ENCODE measurements around the gene SPTB.

Gene SPTB

DNA sequence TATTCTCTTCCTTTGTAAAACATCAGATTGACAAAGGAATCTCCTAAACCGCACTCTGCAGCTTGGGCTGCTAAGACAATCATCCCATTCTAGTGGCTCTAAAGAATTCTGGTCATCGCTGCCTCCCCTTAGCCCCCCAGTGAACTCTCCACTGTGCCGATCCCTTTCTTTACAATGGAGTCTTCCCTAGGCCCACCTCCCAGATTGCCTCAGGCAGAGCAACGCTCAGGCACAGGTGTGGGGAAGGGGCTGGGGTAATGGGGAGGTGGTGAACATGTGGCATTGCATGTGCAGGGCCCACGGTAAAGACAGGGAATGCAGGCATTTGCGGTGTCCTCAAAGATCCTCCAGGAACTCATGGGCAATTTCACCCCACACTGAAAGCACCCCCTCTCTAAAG is 89.2 kb downstream of the SPTB start:
- POLR2A ChIA-PET: no interaction called here
- H3K9me3 ChIP-seq (ENCODE audit: control extremely low read depth in 1 of 5, control insufficient read depth in 4 of 5, insufficient read depth in 2 of 5, low read depth in 1 of 5, low read length in 4 of 5): no peaks in the 10 kb centered on the region
- no peak overlapping the region for H3K4me3 ChIP-seq (ENCODE audit: control insufficient read depth in 1 of 7, extremely low read depth in 1 of 7, insufficient read depth in 4 of 7, low read depth in 2 of 7, low read length in 6 of 7)
- H3K27ac ChIP-seq (ENCODE audit: insufficient read depth in 1 of 2, low read depth in 1 of 2, low read length in 2 of 2, poor library complexity in 1 of 2, severe bottlenecking in 2 of 2): no peak overlapping the region
- no peak for DNase-seq
- peaks cover 0 to 3% (median 0%) of the 10 kb centered on the region in 4 experiments for H3K4me1 ChIP-seq (ENCODE audit: control extremely low read depth in 1 of 4, control insufficient read depth in 4 of 4, insufficient read depth in 4 of 4, low read length in 3 of 4)
- CTCF ChIA-PET: interaction anchor here (0.9 to 1.4 kb wide), 2 partner anchors 9 to 101 kb away, joined by 3 to 5 read pairs; no protein-coding TSS in a partner anchor
- H3K36me3 ChIP-seq (ENCODE audit: control insufficient read depth in 4 of 4, insufficient read depth in 4 of 4, low read length in 3 of 4): no peaks in the 10 kb centered on the region
- peaks cover 0 to 2% (median 0%) of the 10 kb centered on the region in 5 experiments for H3K27me3 ChIP-seq (replicated peaks in 2 of 5; ENCODE audit: control insufficient read depth in 4 of 5, insufficient read depth in 5 of 5, low read length in 4 of 5)
- 88% methylated on average over 4 of the region's 6 CpGs for WGBS (ENCODE audit: insufficient coverage)

DNA sequence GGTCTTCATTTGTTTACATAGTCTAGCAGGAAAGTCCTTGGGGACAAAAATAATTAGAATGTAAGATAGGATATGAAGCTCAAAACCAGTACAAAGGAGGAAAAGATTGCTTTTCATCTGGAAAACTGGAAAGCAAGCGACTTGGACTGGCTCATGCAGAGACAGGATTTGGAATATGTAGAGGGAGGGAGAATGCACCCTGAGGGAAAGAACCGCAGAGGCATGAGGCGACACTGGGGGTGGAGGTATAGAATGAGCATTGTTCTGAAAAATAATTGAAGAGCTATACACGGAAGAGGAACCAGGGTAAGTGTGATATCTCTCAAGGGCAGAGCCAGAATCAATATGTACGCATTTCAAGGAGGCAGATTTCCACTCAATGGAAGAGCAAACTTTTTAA is 90.0 kb downstream of the SPTB start:
- peaks cover 0 to 3% (median 0%) of the 10 kb centered on the region in 4 experiments for H3K4me1 ChIP-seq (ENCODE audit: control extremely low read depth in 1 of 4, control insufficient read depth in 4 of 4, insufficient read depth in 4 of 4, low read length in 3 of 4)
- DNase-seq: no peak
- no peak overlapping the region for H3K4me3 ChIP-seq (ENCODE audit: control insufficient read depth in 1 of 7, extremely low read depth in 1 of 7, insufficient read depth in 4 of 7, low read depth in 2 of 7, low read length in 6 of 7)
- H3K9me3 ChIP-seq (ENCODE audit: control extremely low read depth in 1 of 5, control insufficient read depth in 4 of 5, insufficient read depth in 2 of 5, low read depth in 1 of 5, low read length in 4 of 5): no peaks in the 10 kb centered on the region
- ChIA-PET CTCF (interaction anchor here (0.6 to 1.6 kb wide), 5 partner anchors 9 to 192 kb away, joined by 3 to 5 read pairs (median 4); no protein-coding TSS in a partner anchor), POLR2A (no interaction called here)
- 96% methylated on average over 5 of the region's 5 CpGs for WGBS (ENCODE audit: insufficient coverage)
- no peaks in the 10 kb centered on the region for H3K36me3 ChIP-seq (ENCODE audit: control insufficient read depth in 4 of 4, insufficient read depth in 4 of 4, low read length in 3 of 4)
- H3K27me3 ChIP-seq (replicated peaks in 2 of 5; ENCODE audit: control insufficient read depth in 4 of 5, insufficient read depth in 5 of 5, low read length in 4 of 5): peaks cover 0 to 2% (median 0%) of the 10 kb centered on the region in 5 experiments
- H3K27ac ChIP-seq (ENCODE audit: insufficient read depth in 1 of 2, low read depth in 1 of 2, low read length in 2 of 2, poor library complexity in 1 of 2, severe bottlenecking in 2 of 2): no peak overlapping the region

DNA sequence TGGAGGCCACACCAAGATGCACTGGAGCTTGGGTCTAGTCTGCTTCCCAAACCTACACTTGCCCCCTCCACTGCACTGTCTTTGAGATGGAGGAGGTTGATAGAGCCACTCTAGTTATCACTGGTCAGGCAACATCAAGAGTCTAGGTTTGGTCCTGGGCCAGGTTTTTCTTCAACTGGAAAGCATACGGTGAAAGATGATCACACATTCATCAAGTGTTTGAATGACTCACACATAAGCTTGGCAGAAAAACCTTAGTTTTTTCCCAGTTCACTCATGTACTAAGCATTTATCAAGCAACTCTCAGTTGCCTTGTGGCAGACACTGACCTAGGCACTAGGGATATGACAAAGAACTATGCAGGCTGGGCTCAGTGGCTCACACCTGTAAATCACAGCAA is 91.0 kb downstream of the SPTB start:
- peaks cover 0 to 2% (median 0%) of the 10 kb centered on the region in 5 experiments for H3K27me3 ChIP-seq (replicated peaks in 2 of 5; ENCODE audit: control insufficient read depth in 4 of 5, insufficient read depth in 5 of 5, low read length in 4 of 5)
- H3K9me3 ChIP-seq (ENCODE audit: control extremely low read depth in 1 of 5, control insufficient read depth in 4 of 5, insufficient read depth in 2 of 5, low read depth in 1 of 5, low read length in 4 of 5): no peaks in the 10 kb centered on the region
- no peaks in the 10 kb centered on the region for H3K36me3 ChIP-seq (ENCODE audit: control insufficient read depth in 4 of 4, insufficient read depth in 4 of 4, low read length in 3 of 4)
- H3K4me1 ChIP-seq (ENCODE audit: control extremely low read depth in 1 of 4, control insufficient read depth in 4 of 4, insufficient read depth in 4 of 4, low read length in 3 of 4): peaks cover 0 to 3% (median 0%) of the 10 kb centered on the region in 4 experiments
- ChIA-PET POLR2A (no interaction called here), CTCF (interaction anchor here (1.0 to 1.6 kb wide), 4 partner anchors 24 to 104 kb away, joined by 3 to 5 read pairs (median 4); no protein-coding TSS in a partner anchor)
- DNase-seq: no peak
- no peak overlapping the region for H3K4me3 ChIP-seq (ENCODE audit: control insufficient read depth in 1 of 7, extremely low read depth in 1 of 7, insufficient read depth in 4 of 7, low read depth in 2 of 7, low read length in 6 of 7)
- WGBS (ENCODE audit: insufficient coverage): 86% methylated on average over 1 of the region's 1 CpG
- no peak overlapping the region for H3K27ac ChIP-seq (ENCODE audit: insufficient read depth in 1 of 2, low read depth in 1 of 2, low read length in 2 of 2, poor library complexity in 1 of 2, severe bottlenecking in 2 of 2)

DNA sequence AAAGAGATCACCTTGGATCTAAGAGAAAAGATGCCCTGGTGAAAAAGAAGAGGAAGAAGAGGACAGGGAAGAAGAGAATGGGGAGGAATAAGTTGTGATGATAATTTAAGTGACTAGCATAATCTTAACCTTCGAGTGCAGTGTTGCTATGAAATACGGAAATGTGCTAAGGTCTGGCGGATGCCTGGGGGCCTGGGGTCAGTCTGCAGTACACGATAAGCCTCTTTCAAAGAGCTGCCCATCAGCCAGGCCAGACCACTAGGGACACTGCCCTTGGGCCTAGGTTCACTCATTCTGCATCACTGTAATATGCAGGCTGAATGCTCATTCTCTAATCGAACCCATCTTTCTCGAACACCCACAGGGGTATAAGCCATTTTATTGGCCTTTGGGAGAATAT is 92.1 kb downstream of the SPTB start:
- Histone ChIP-seq H3K4me3 (ENCODE audit: control insufficient read depth in 1 of 7, extremely low read depth in 1 of 7, insufficient read depth in 4 of 7, low read depth in 2 of 7, low read length in 6 of 7) (no peak overlapping the region), H3K27ac (ENCODE audit: insufficient read depth in 1 of 2, low read depth in 1 of 2, low read length in 2 of 2, poor library complexity in 1 of 2, severe bottlenecking in 2 of 2) (no peak overlapping the region), H3K36me3 (ENCODE audit: control insufficient read depth in 4 of 4, insufficient read depth in 4 of 4, low read length in 3 of 4) (no peaks in the 10 kb centered on the region), H3K4me1 (ENCODE audit: control extremely low read depth in 1 of 4, control insufficient read depth in 4 of 4, insufficient read depth in 4 of 4, low read length in 3 of 4) (peaks cover 0 to 3% (median 0%) of the 10 kb centered on the region in 4 experiments), H3K9me3 (ENCODE audit: control extremely low read depth in 1 of 5, control insufficient read depth in 4 of 5, insufficient read depth in 2 of 5, low read depth in 1 of 5, low read length in 4 of 5) (no peaks in the 10 kb centered on the region), H3K27me3 (replicated peaks in 2 of 5; ENCODE audit: control insufficient read depth in 4 of 5, insufficient read depth in 5 of 5, low read length in 4 of 5) (peaks cover 0 to 2% (median 0%) of the 10 kb centered on the region in 5 experiments)
- WGBS (ENCODE audit: insufficient coverage): 94% methylated on average over 6 of the region's 6 CpGs
- ChIA-PET POLR2A (no interaction called here), CTCF (no interaction called here)
- no peak for DNase-seq

DNA sequence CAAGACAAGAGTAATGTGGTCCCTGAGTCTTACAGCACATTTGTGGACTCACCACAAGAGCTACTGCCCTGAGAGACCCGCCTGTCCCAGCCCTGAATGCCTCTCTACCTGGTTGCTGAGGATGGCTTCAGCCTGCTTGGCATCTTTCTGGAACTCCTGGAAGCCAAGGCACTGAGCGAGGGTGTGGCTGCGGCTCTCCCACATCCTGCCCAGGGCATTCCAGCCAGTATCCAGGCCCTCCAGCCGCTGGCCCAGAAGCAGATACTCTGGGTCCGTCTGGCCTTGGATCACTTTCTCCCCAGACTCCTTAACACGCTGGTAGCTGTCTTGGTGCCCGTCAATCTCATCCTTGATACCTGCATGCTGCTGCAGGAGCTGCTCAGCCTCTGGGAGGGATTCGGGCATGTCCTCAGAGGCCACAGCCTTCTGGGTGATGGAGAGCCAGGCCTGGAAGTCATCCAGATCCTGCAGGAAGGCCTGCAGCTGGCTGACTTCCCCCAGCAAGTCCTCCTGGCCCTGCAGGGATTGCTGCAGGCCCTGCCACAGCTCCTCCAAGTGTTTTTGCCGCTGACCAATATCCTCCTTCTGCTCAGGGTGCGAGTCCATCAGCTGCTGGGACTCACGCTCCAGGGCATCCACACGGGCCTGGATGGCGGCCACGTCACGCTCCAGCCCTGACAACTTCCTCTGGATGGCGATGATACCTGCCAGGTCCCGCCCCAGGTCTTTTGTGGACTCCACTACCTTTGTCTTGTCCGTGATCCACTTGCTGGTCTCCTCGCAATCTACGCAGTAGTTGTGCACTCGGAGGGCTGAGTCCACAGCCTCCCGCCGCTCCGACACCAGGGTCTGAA is 93.2 kb downstream of the SPTB start:
- WGBS (ENCODE audit: insufficient coverage): 95% methylated on average over 24 of the region's 24 CpGs
- DNase-seq: no peak
- Histone ChIP-seq H3K4me1 (ENCODE audit: control extremely low read depth in 1 of 4, control insufficient read depth in 4 of 4, insufficient read depth in 4 of 4, low read length in 3 of 4) (peaks cover 0 to 3% (median 0%) of the 10 kb centered on the region in 4 experiments), H3K36me3 (ENCODE audit: control insufficient read depth in 4 of 4, insufficient read depth in 4 of 4, low read length in 3 of 4) (no peaks in the 10 kb centered on the region), H3K4me3 (ENCODE audit: control insufficient read depth in 1 of 7, extremely low read depth in 1 of 7, insufficient read depth in 4 of 7, low read depth in 2 of 7, low read length in 6 of 7) (no peak overlapping the region), H3K27ac (ENCODE audit: insufficient read depth in 1 of 2, low read depth in 1 of 2, low read length in 2 of 2, poor library complexity in 1 of 2, severe bottlenecking in 2 of 2) (no peak overlapping the region), H3K27me3 (replicated peaks in 2 of 5; ENCODE audit: control insufficient read depth in 4 of 5, insufficient read depth in 5 of 5, low read length in 4 of 5) (peaks cover 0 to 2% (median 0%) of the 10 kb centered on the region in 5 experiments), H3K9me3 (ENCODE audit: control extremely low read depth in 1 of 5, control insufficient read depth in 4 of 5, insufficient read depth in 2 of 5, low read depth in 1 of 5, low read length in 4 of 5) (no peaks in the 10 kb centered on the region)
- ChIA-PET CTCF (interaction anchor here (1.9 to 6.1 kb wide), 2 partner anchors 8 to 14 kb away, joined by 6 to 42 read pairs; no protein-coding TSS in a partner anchor), POLR2A (no interaction called here)

DNA sequence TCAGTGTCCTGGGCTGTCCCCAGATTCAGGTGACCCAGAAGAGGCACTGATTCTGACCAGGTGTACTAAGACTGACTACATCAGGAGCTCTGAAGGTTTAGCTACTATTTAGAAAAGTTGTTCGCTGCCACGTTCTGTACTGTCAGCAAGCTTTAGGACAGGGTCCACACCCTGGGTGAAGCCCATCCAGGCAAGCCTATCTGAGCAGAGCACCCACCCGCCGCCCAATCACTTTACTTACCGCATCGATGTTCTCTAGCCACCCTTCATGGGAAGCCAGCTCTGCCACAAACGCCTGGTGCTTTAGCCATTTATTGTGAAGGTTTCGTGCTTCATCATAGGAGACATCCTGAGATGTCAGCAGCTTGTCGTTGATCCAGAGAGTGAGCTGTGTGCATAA is 95.7 kb downstream of the SPTB start:
- Histone ChIP-seq H3K27me3 (replicated peaks in 2 of 5; ENCODE audit: control insufficient read depth in 4 of 5, insufficient read depth in 5 of 5, low read length in 4 of 5) (peaks cover 0 to 2% (median 0%) of the 10 kb centered on the region in 5 experiments), H3K36me3 (ENCODE audit: control insufficient read depth in 4 of 4, insufficient read depth in 4 of 4, low read length in 3 of 4) (no peaks in the 10 kb centered on the region), H3K9me3 (ENCODE audit: control extremely low read depth in 1 of 5, control insufficient read depth in 4 of 5, insufficient read depth in 2 of 5, low read depth in 1 of 5, low read length in 4 of 5) (no peaks in the 10 kb centered on the region), H3K27ac (ENCODE audit: insufficient read depth in 1 of 2, low read depth in 1 of 2, low read length in 2 of 2, poor library complexity in 1 of 2, severe bottlenecking in 2 of 2) (no peak overlapping the region), H3K4me3 (ENCODE audit: control insufficient read depth in 1 of 7, extremely low read depth in 1 of 7, insufficient read depth in 4 of 7, low read depth in 2 of 7, low read length in 6 of 7) (no peak overlapping the region), H3K4me1 (ENCODE audit: control extremely low read depth in 1 of 4, control insufficient read depth in 4 of 4, insufficient read depth in 4 of 4, low read length in 3 of 4) (no peaks in the 10 kb centered on the region)
- WGBS (ENCODE audit: insufficient coverage): 97% methylated on average over 9 of the region's 9 CpGs
- ChIA-PET CTCF (interaction anchor here (1.2 to 6.1 kb wide), 4 partner anchors 12 to 108 kb away, joined by 4 to 42 read pairs (median 4); no protein-coding TSS in a partner anchor), POLR2A (no interaction called here)
- no peak for DNase-seq

DNA sequence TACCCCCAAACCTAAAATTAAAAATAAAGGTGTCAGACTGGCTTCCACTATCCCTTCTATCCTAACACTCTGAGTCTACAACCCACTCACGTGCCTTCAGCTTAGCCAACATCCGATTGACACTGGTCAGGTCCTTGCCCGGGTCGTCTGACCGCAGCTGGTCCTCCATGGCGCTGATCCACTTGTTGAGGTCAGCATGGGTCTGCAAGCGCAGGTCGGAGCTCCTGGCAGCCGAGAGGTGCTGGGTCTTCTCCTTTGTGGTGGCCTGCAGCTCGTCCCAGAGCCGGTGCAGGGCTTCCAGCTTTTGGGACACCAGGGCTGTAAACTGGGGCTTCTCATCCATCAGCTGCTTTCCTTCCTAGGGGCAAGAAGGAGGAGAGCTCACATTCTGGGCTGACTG is 97.5 kb downstream of the SPTB start:
- over 99% methylated on average over 9 of the region's 11 CpGs for WGBS (ENCODE audit: insufficient coverage)
- H3K4me1 ChIP-seq (ENCODE audit: control extremely low read depth in 1 of 4, control insufficient read depth in 4 of 4, insufficient read depth in 4 of 4, low read length in 3 of 4): no peaks in the 10 kb centered on the region
- H3K9me3 ChIP-seq (ENCODE audit: control extremely low read depth in 1 of 5, control insufficient read depth in 4 of 5, insufficient read depth in 2 of 5, low read depth in 1 of 5, low read length in 4 of 5): no peaks in the 10 kb centered on the region
- POLR2A ChIA-PET: no interaction called here
- no peaks in the 10 kb centered on the region for H3K36me3 ChIP-seq (ENCODE audit: control insufficient read depth in 4 of 4, insufficient read depth in 4 of 4, low read length in 3 of 4)
- H3K27me3 ChIP-seq (replicated peaks in 2 of 5; ENCODE audit: control insufficient read depth in 4 of 5, insufficient read depth in 5 of 5, low read length in 4 of 5): no peaks in the 10 kb centered on the region
- H3K27ac ChIP-seq (ENCODE audit: insufficient read depth in 1 of 2, low read depth in 1 of 2, low read length in 2 of 2, poor library complexity in 1 of 2, severe bottlenecking in 2 of 2): no peak overlapping the region
- DNase-seq: no peak
- CTCF ChIA-PET: interaction anchor here (1.4 to 6.1 kb wide), 6 partner anchors 10 to 111 kb away, joined by 4 to 42 read pairs (median 7); no protein-coding TSS in a partner anchor
- H3K4me3 ChIP-seq (ENCODE audit: control insufficient read depth in 1 of 7, extremely low read depth in 1 of 7, insufficient read depth in 4 of 7, low read depth in 2 of 7, low read length in 6 of 7): no peak overlapping the region
